Subcutaneous abdominal adipose tissue (tissue), 5 donors: ENCODE measurements around the gene FAM151B.

Experiments
- H3K27ac ChIP-seq: one replicate; pipeline ENCODE4 v1.7.0; 2013; ENCODE audit warnings: low read depth, mild to moderate bottlenecking, inconsistent platforms, low read length, moderate library complexity
- H3K27me3 ChIP-seq, 5 donors: one replicate each; pipeline ENCODE4 v1.7.0; 2013; ENCODE audit warnings: low read length in 5 of 5, inconsistent platforms in 1 of 5; ENCODE audit not compliant: control insufficient read depth in 5 of 5, insufficient read depth in 4 of 5
- H3K36me3 ChIP-seq, 5 donors: one replicate each; pipeline ENCODE4 v1.7.0; 2013; ENCODE audit warnings: low read length in 5 of 5; ENCODE audit not compliant: control insufficient read depth in 5 of 5, insufficient read depth in 5 of 5
- H3K4me1 ChIP-seq, 5 donors: one replicate each; pipeline ENCODE4 v1.7.0; 2013; ENCODE audit warnings: low read length in 5 of 5, mild to moderate bottlenecking in 3 of 5, moderate library complexity in 1 of 5; ENCODE audit not compliant: control insufficient read depth in 5 of 5, insufficient read depth in 5 of 5
- H3K4me3 ChIP-seq, 5 donors: one replicate each; pipeline ENCODE4 v1.7.0; 2013; ENCODE audit warnings: low read length in 5 of 5, low read depth in 1 of 5
- H3K9ac ChIP-seq, 5 donors: one replicate each; pipeline ENCODE4 v1.7.0; 2013; ENCODE audit warnings: low read length in 5 of 5, mild to moderate bottlenecking in 4 of 5, moderate library complexity in 3 of 5
- H3K9me3 ChIP-seq, 5 donors: one replicate each; pipeline ENCODE4 v1.7.0; 2013; ENCODE audit warnings: low read length in 5 of 5; ENCODE audit not compliant: control insufficient read depth in 5 of 5
- donor health status: healthy.
- donor health status: healthy.
- donor health status: healthy.
- donor health status: healthy.
- donor health status: healthy.

FAM151B gene

DNA sequence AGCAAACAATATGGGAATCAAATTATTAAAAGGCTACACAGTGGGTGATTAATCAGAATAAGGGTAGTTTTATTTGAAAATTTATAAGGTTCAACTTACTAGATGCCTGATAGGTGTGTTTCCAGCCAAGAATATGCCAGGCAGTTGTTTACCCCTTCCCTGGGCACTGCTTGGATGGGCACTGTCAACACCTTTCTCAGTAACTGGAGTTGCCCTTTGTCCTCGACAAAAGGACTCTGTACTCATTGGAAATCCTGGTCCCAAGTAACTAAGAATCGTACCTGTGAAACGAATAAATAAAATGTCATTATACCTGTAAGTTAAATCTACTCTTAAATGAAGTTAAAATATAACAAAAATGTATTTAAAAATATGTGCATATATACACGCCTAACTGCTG lies 67.2 kb downstream of the FAM151B start:
- Histone ChIP-seq H3K4me1 (no peaks in the 10 kb centered on the region), H3K4me3 (no peak overlapping the region), H3K9ac (no peak overlapping the region), H3K36me3 (no peaks in the 10 kb centered on the region), H3K9me3 (no peaks in the 10 kb centered on the region), H3K27me3 (peaks cover 2 to 16% (median 9%) of the 10 kb centered on the region in 5 donors), H3K27ac (no peak overlapping the region)

DNA sequence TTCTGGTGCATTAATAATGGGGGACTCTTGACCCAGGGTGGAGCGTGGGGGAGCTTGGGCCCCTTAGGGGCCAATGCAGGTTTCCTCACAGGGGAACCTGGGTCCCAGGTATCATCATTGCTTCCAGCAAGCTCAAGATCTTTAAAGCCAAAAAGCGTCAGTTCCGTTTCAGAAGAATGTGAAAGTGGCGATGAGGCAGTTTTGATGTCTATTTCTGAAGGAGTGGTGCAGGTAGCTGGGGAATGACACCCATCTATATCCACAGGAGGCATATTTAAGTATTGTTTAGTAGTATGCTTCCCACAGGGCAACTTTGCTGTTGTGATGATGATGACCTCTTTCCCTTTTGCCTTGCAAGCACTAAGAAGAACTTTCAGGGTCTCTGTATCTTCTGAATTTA lies 71.3 kb downstream of the FAM151B start:
- Histone ChIP-seq H3K27me3 (peaks cover 0 to 18% (median 9%) of the 10 kb centered on the region in 5 donors), H3K4me3 (no peak overlapping the region), H3K36me3 (no peaks in the 10 kb centered on the region), H3K4me1 (no peaks in the 10 kb centered on the region), H3K27ac (no peak overlapping the region), H3K9me3 (no peaks in the 10 kb centered on the region), H3K9ac (no peak overlapping the region)

DNA sequence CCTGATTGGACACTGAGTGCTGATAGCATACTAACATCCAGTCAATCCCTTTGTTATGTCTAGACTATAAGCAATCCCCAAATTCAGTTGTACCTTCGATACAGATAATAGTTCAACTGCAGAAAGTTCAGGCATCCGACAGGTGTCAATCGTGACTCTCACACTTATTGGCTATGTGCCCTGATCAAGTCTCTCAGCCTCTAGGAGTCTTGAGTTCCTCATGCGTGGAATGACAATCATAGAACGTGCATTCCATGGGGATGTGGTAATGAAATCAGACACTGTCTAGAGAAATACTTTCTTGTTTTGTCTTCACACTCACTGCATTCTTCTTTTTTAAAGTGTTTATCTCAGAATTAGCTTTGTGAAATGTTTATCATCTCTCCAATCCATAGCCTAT lies 77.4 kb downstream of the FAM151B start:
- Histone ChIP-seq H3K4me1 (peaks cover 0 to 16% (median 15%) of the 10 kb centered on the region in 5 donors), H3K9me3 (no peaks in the 10 kb centered on the region), H3K36me3 (no peaks in the 10 kb centered on the region), H3K27me3 (peaks cover 21 to 29% (median 25%) of the 10 kb centered on the region in 5 donors), H3K9ac (no peak overlapping the region), H3K4me3 (no peak overlapping the region), H3K27ac (no peak overlapping the region)

DNA sequence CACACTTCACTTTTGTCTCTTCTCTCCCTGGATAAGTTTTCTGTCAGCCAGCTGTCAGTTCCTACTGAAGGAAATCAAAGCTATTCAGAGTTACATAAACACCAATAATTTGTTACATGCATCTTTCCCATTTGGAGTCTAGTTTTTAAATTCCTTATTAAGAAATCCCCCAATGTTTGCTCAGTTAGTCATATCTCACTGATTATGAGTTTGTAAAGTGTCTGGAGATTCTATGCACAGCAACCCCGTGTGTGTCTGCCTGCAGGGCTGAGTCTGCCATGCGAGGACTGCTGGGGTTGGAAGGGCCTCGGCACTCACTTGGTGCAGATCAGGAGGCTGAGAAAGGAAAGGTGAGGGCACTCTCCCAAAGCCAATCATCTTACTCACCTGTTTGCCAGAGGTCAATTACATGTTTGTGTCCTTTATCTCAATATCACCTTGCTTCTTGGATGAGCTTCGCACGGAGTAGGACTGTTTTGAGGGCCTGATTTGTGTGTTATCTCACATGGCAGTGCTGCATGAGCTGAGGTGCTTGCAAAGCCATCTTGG lies 78.9 kb downstream of the FAM151B start:
- Histone ChIP-seq H3K9ac (no peak overlapping the region), H3K4me1 (peaks cover 0 to 19% (median 18%) of the 10 kb centered on the region in 5 donors), H3K36me3 (no peaks in the 10 kb centered on the region), H3K9me3 (no peaks in the 10 kb centered on the region), H3K27ac (no peak overlapping the region), H3K27me3 (peaks cover 31 to 35% (median 33%) of the 10 kb centered on the region in 5 donors), H3K4me3 (no peak overlapping the region)

DNA sequence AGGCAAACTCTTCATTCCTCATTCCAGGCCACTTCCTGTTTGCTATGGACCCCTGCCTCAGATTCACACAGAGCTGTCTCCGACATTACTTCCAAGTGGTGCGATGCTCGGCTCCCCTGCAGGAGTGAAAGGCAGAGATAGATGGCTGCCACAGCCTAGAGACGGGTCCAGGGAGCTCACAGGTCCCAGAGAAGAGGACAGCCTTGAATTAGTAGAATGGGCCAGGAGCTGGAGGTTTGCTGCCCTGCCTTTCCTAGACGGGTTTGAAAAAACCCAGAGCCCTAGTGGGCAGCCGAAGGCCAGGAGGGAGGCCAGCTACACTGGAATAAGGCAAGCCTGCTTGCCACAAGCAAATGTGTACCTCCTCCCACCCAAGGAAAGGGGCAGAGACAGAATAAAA lies 80.4 kb downstream of the FAM151B start:
- Histone ChIP-seq H3K4me1 (peaks cover 0 to 19% (median 18%) of the 10 kb centered on the region in 5 donors), H3K9ac (no peak overlapping the region), H3K9me3 (peaks cover 0 to 5% (median 3%) of the 10 kb centered on the region in 5 donors), H3K27ac (no peak overlapping the region), H3K36me3 (no peaks in the 10 kb centered on the region), H3K27me3 (peaks cover 34 to 46% (median 38%) of the 10 kb centered on the region in 5 donors), H3K4me3 (no peak overlapping the region)

DNA sequence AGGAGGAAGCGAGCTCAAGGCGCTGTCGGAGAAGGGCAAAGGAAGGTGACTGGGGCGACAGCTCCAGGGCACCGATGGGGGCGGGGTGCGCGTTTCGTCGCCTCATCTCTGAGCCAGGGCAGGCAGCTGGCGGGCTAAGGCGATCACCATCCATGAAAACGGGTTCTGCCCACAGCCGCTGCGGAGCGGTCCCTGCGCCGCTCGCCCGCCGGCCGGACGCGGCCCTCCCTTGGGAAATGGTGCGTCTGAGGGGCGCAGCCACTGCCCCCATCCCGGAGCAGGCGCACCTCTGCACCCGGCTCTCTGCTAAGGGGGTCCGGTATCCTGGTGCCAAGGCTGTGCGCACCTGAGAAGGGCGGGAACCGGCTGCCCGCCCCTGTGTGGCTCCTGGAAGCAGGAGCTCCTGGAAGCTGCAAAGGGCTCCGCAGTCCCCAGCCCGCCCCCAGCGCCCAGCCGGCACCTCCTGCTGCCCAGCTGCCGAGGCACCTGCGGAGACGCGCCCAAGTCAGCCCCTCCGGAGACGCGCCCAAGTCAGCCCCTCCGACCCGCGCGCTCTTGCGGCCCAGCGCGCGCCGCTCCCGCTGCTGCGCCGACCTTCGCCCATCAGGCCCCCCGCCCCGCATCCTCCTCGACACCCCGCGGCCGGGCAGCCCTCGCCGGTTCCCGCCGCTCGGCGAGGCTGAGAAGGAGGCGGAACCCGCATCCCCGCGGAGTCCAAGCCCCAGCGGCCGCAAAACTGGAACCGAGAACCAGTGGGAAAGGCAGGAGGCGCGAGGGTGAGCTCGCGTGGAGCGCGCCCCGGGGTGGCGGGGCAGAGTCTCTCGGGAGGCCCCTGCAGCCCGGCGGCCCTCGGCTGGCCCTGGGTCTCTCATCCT lies 81.4 kb downstream of the FAM151B start:
- peaks cover 34 to 51% (median 38%) of the 10 kb centered on the region in 5 donors for H3K27me3 ChIP-seq
- H3K9ac ChIP-seq, result no peak overlapping the region
- peak overlapping the region in 3 of 5 donors; percentile 39 to 70 (median 59) for H3K4me3 ChIP-seq
- H3K4me1 ChIP-seq, result peaks cover 0 to 19% (median 18%) of the 10 kb centered on the region in 5 donors
- H3K27ac ChIP-seq, result no peak overlapping the region
- H3K9me3 ChIP-seq, result peaks cover 0 to 5% (median 3%) of the 10 kb centered on the region in 5 donors
- H3K36me3 ChIP-seq, result no peaks in the 10 kb centered on the region

DNA sequence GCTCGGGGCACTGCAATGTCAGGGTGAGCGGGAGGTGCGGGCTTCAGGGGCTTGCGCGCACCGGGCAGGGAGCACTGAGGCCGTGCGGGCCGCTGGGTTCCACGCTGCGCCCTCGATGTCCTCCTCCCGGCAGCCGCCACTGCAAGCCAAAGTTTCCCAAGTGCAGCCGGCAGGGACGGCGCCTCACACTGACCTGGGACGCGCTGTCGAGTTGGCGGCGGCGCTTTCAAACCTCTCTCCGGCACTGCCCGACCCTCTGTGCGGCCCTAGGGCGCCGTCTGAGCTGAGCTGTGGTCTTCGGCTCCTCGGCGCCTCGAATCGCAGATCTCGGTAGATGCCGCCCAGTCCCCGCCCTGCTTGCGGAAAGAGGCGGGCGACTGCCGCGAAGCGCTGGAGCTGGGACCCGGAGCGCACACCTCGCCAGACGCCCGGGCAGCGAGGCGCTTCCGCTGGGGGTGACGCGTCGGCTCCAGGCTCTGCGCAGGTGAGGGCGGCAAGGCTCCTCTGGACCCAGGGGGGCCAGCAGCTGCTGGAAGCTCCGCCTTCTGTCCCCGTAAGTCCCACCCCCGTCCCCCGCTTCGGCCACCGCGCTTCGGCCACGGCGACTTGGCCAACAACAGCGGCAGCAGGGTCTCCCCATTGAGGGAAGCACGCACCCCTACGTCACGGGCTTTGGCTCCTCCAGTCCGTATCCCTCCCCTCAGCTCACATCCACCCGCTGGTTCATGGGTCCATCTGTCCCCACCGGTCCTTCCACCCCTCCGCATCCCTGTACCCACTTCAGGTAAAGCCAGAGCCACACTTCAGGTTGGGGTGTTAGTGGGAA lies 82.3 kb downstream of the FAM151B start, which contains the start of gene ANKRD34B:
TSS of gene ANKRD34B (minus strand) at position 320 of the 826 bp plus-strand sequence. CDS start 10,261 bp downstream, outside the sequence.
- Histone ChIP-seq H3K9me3 (peaks cover 0 to 5% (median 3%) of the 10 kb centered on the region in 5 donors), H3K4me1 (peaks cover 0 to 19% (median 18%) of the 10 kb centered on the region in 5 donors), H3K9ac (no peak within 1 kb of the TSS), H3K27ac (no peak within 1 kb of the TSS), H3K27me3 (peaks cover 34 to 51% (median 38%) of the 10 kb centered on the region in 5 donors), H3K36me3 (no peaks in the 10 kb centered on the region), H3K4me3 (peak within 1 kb of the TSS in 4 of 5 donors; percentile 32 to 70 (median 49))

DNA sequence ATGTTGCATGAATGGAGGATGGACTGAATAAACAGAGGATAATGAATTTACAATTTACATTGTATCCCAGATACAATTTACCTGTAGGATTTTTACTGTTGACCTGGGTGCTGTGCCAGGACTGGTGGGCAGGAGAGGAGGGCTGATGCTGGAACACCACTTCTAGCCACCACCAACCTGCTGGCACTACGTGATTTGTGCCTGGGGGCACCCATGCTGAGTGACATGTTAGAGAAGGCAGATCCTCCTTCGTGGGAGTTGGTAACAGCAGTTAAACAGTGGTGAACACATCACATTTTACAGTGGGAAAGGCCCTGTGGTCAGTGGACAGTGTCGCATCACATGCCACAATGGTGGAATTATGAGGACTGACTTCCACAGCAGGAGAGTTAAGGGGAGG lies 85.2 kb downstream of the FAM151B start:
- H3K4me3 ChIP-seq, result no peak overlapping the region
- peaks cover 30 to 48% (median 33%) of the 10 kb centered on the region in 5 donors for H3K27me3 ChIP-seq
- no peak overlapping the region for H3K9ac ChIP-seq
- no peak overlapping the region for H3K27ac ChIP-seq
- peaks cover 0 to 19% (median 18%) of the 10 kb centered on the region in 5 donors for H3K4me1 ChIP-seq
- H3K9me3 ChIP-seq, result peaks cover 0 to 5% (median 3%) of the 10 kb centered on the region in 5 donors
- no peaks in the 10 kb centered on the region for H3K36me3 ChIP-seq

DNA sequence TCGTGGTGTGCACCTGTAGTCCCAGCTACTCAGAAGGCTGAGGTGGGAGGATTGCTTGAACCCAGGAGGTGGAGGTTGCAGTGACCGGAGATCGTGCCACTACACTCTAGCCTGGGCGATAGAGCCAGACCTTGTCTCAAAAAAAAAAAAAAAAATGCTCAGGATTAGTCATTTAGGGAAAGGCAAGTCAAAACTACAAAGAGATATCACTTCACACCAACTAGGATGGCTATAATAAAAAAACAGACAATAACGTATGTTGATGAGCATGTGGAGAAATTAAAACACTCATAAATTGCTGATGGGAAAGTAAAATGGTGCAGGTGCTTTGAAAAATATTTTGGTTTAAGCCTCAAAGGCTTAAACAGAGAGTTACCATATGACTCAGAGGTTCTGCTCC lies 88.5 kb downstream of the FAM151B start:
- H3K4me3 ChIP-seq, result no peak overlapping the region
- H3K9me3 ChIP-seq, result peaks cover 0 to 5% (median 3%) of the 10 kb centered on the region in 5 donors
- H3K36me3 ChIP-seq, result no peaks in the 10 kb centered on the region
- H3K9ac ChIP-seq, result no peak overlapping the region
- peaks cover 4 to 22% (median 6%) of the 10 kb centered on the region in 5 donors for H3K27me3 ChIP-seq
- no peaks in the 10 kb centered on the region for H3K4me1 ChIP-seq
- no peak overlapping the region for H3K27ac ChIP-seq
